Stimulated activated CD4-positive, alpha-beta T cell treated with anti-CD3 and anti-CD28 coated beads, Interleukin-15, amount 100 ng/mL, for 48 hours (primary cell): ENCODE data around the gene IRX2.

ENCODE experiments used
- DNase-seq, 2 donors: peaks; one replicate each; pipeline ENCODE4 v3.0.0-alpha.2; 2020; ENCODE audit warnings: low read depth in 2 of 2

The IRX2 gene

GRCh38 chr5:2718115-2718514 is 33.4 kb downstream of the IRX2 start:
- DNase-seq, result no peak

GRCh38 chr5:2715856-2716255 is 35.6 kb downstream of the IRX2 start:
- DNase-seq, result no peak

- DNase-seq, result no peak
Measured at GRCh38 chr5:2714805-2715204, 36.7 kb downstream of the IRX2 start.

- no peak for DNase-seq
Measured at GRCh38 chr5:2714026-2714425, 37.5 kb downstream of the IRX2 start.

GRCh38 chr5:2711446-2712425 is 39.7 kb downstream of the IRX2 start:
- DNase-seq, result no peak

- DNase-seq, result no peak
Measured at GRCh38 chr5:2710910-2711309, 40.6 kb downstream of the IRX2 start.

- DNase-seq, result no peak
Measured at GRCh38 chr5:2709976-2710689, 41.3 kb downstream of the IRX2 start.

GRCh38 chr5:2708751-2709150 is 42.7 kb downstream of the IRX2 start:
- DNase-seq, result no peak

- DNase-seq, result no peak
Measured at GRCh38 chr5:2708132-2708531, 43.3 kb downstream of the IRX2 start.

- DNase-seq, result no peak
Measured at GRCh38 chr5:2705861-2706260, 45.6 kb downstream of the IRX2 start.

GRCh38 chr5:2704806-2705645 is 46.5 kb downstream of the IRX2 start:
- DNase-seq, result no peak

GRCh38 chr5:2704111-2704510 is 47.4 kb downstream of the IRX2 start:
- DNase-seq, result no peak

GRCh38 chr5:2703615-2704014 is 47.9 kb downstream of the IRX2 start:
- DNase-seq, result no peak

- DNase-seq, result no peak
Measured at GRCh38 chr5:2703041-2703440, 48.4 kb downstream of the IRX2 start.

GRCh38 chr5:2702096-2702879 is 49.2 kb downstream of the IRX2 start:
- DNase-seq, result no peak

- no peak for DNase-seq
Measured at GRCh38 chr5:2701592-2701991, 49.9 kb downstream of the IRX2 start.

GRCh38 chr5:2700876-2701275 is 50.6 kb downstream of the IRX2 start:
- no peak for DNase-seq

GRCh38 chr5:2699686-2700085 is 51.8 kb downstream of the IRX2 start:
- no peak for DNase-seq

GRCh38 chr5:2699231-2699630 is 52.2 kb downstream of the IRX2 start:
- no peak for DNase-seq

- no peak for DNase-seq
Measured at GRCh38 chr5:2698581-2698980, 52.9 kb downstream of the IRX2 start.
